C4-2B (cell line): ENCODE measurements around the gene GUF1.

ENCODE experiments used
- H3K27ac ChIP-seq: fragments of 450-650 bp; 2 replicates; pipeline ENCODE4 v1.5.1; 2017
- ZFX ChIP-seq: fragments of 450-650 bp; IDR thresholded peaks from 2 replicates; pipeline ENCODE4 v1.6.1; 2017
- TF ChIP-seq, protein P1 (sequence below): fragments of 450-650 bp; conservative IDR thresholded peaks from 2 replicates; pipeline ENCODE4 v1.5.1; 2017; ENCODE audit warnings: mild to moderate bottlenecking

Gene GUF1, protein sequence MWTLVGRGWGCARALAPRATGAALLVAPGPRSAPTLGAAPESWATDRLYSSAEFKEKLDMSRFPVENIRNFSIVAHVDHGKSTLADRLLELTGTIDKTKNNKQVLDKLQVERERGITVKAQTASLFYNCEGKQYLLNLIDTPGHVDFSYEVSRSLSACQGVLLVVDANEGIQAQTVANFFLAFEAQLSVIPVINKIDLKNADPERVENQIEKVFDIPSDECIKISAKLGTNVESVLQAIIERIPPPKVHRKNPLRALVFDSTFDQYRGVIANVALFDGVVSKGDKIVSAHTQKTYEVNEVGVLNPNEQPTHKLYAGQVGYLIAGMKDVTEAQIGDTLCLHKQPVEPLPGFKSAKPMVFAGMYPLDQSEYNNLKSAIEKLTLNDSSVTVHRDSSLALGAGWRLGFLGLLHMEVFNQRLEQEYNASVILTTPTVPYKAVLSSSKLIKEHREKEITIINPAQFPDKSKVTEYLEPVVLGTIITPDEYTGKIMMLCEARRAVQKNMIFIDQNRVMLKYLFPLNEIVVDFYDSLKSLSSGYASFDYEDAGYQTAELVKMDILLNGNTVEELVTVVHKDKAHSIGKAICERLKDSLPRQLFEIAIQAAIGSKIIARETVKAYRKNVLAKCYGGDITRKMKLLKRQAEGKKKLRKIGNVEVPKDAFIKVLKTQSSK

DNA sequence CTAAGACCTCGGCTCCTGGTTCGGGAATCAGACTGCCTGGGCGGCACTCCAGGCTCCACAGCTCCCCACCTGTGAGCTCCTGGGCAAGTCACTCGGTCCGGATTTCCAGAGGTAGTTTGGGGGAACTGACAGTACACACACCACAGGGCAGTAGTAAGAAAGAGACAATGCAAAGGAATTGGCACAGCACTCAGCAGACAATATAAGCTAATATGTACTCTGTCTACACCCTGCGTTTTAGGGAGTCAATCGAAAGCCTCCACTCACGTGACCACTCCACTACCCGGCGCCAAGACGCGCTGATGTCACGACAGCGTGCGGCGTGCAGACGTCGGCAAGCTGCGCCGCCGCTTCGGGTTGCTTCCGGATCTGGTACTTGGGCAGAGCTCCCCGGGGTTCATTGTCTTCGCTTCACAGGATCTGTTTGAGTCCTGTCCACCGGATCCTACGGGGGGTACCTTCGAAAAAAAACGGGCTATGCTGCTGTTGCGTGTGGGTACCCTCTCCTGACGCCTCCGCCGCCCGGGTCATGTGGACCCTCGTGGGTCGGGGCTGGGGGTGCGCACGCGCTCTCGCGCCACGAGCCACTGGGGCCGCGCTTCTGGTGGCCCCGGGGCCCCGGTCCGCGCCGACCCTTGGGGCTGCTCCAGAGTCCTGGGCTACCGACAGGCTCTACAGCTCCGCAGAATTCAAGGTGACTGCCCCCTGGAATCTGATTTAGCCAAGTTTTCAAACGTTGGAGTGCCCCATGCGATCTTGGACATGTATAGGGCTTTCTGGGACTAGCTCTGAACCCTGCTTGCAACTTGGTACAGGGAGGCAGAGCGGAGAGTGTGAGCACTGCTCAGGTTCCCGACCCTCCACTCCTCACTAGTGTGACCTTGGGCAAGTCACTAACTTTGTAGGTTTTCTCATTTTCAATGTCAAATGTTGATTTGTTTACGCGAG is at the start of gene GUF1:
TSS of gene GUF1 (plus strand) at position 327 of the 948 bp plus-strand sequence. CDS start at position 530, 203 bp downstream.
- H3K27ac ChIP-seq, result peak within 1 kb of the TSS; percentile 85
- TF ChIP-seq, protein P1, sequence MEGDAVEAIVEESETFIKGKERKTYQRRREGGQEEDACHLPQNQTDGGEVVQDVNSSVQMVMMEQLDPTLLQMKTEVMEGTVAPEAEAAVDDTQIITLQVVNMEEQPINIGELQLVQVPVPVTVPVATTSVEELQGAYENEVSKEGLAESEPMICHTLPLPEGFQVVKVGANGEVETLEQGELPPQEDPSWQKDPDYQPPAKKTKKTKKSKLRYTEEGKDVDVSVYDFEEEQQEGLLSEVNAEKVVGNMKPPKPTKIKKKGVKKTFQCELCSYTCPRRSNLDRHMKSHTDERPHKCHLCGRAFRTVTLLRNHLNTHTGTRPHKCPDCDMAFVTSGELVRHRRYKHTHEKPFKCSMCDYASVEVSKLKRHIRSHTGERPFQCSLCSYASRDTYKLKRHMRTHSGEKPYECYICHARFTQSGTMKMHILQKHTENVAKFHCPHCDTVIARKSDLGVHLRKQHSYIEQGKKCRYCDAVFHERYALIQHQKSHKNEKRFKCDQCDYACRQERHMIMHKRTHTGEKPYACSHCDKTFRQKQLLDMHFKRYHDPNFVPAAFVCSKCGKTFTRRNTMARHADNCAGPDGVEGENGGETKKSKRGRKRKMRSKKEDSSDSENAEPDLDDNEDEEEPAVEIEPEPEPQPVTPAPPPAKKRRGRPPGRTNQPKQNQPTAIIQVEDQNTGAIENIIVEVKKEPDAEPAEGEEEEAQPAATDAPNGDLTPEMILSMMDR, result no peak
- no peak for TF ChIP-seq ZFX

DNA sequence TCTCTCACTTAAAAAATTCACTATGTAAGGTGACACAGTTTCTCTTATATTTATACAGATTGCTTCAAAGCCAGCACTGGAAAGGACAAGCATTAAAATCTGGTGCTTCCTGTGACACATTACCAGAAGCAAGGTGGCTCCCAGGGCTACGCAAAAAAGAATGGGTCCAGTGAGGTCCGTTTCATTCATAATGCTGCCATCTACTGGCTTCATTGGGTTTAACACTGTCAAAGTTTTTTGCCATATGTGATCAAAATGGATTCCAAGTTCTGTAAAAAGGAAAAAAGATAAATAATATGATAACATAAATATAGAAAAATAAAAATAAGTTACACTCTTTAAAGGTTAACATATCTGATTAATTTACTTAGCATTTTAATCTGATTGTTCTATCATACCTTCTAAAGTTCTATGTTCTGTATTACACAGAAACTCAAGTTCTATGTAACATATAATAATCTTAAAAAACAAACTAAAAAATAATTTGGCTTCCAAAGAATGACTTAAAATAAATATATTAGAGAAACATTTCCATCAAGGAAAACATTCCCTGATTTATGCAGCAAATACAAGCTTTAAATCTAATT is 48.8 kb upstream of the GUF1 start:
- TF ChIP-seq ZFX, result no peak
- TF ChIP-seq, protein P1, result peak; percentile 77
- H3K27ac ChIP-seq, result no peak overlapping the region

DNA sequence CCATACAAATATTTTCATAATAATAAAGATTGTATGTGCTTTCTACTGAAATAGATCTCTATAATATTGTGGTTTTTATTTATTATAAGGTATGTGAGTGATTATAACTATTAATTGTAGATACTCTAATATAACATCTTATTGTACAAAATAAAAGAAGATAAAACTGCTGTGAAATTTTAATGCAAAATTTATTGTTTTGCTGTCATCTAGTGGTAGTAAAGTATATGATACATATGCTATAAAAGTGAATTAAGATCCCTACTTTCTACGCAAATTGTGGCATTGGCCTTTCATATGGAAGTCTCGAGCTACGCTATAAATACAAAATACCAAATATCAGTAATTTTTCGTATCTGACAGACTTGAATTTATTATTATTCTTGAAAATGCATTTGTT is 46.1 kb upstream of the GUF1 start:
- TF ChIP-seq, protein P1, result peak; percentile 63
- no peak for TF ChIP-seq ZFX
- no peak overlapping the region for H3K27ac ChIP-seq

DNA sequence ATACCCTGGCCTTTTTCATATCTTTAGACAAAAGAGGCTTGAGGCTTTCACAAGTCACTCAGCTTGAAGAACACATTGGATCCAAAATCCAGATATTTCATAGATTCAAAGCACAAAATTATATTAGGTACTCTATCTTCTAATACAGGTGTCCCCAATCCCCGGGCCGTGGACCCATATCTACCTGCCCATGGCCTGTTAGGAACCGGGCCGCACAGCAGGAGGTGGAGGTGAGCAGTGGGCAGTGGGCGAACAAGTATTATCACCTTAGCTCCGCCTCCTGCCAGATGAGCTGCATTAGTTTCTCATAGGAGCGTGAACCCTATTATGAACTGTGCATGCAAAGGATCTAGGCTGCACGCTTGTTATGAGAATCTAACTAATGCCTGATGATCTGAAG is 45.5 kb upstream of the GUF1 start:
- no peak for TF ChIP-seq ZFX
- TF ChIP-seq, protein P1, result no peak
- no peak overlapping the region for H3K27ac ChIP-seq

DNA sequence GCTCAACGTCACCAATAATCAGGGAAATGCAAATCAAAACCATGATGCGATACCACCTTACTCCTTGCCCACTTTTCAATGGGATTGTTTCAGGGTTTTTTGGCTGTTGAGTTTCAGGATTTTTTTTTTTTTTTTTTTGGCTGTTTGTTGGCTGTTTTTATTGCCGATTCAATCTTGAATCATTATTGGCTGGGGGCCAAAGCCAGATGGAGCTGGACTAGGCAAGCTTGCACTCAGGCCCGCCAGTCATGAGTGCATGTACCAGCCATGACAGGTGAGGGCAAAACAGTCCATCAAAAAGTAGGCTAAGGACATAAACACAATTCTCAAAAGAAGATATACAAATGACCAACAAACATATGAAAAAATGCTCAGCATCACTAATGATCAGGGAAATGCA is 40.1 kb upstream of the GUF1 start:
- no peak overlapping the region for H3K27ac ChIP-seq
- TF ChIP-seq, protein P1, result no peak
- no peak for TF ChIP-seq ZFX

DNA sequence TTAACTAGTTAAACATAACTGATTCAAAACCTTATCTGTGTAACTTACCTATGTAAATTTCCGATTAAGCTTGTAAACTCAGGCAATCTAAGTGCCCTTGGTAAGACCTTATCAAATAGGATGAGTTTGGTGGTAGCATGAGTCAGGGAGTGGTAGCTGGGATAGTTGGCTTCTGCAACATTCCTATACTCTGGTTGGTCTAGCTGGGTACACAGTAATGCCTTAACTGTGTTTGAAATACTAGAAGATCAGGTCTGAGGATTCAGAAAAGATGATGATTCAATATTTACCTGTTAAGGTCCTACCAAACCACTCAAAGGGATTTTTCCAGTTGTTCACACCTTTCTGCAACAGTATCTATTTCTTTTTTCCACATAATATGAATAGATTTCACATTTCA is 32.1 kb upstream of the GUF1 start:
- TF ChIP-seq ZFX, result no peak
- TF ChIP-seq, protein P1, result no peak
- no peak overlapping the region for H3K27ac ChIP-seq
